Tibial nerve (tissue), 3 donors: Measurements from ENCODE around the gene UHRF2.

ENCODE experiments used
- POLR2A ChIP-seq, 2 donors: fragments of 450-650 bp; IDR thresholded peaks; one replicate each; pipeline ENCODE4 v1.6.1; 2017; ENCODE audit warnings: antibody characterized with exemption in 2 of 2, mild to moderate bottlenecking in 2 of 2, moderate library complexity in 2 of 2
- TF ChIP-seq, protein P1 (sequence below), 5 experiments: fragments of 200-600 bp in 3 of 5; fragments of 450-650 bp in 2 of 5; sonication (generic) in 3 of 5; IDR thresholded peaks; one replicate each; pipeline ENCODE4 v1.5.1; 2016 to 2019; ENCODE audit warnings: antibody characterized with exemption in 5 of 5, mild to moderate bottlenecking in 3 of 5, moderate library complexity in 2 of 5

- TF ChIP-seq, protein P1, sequence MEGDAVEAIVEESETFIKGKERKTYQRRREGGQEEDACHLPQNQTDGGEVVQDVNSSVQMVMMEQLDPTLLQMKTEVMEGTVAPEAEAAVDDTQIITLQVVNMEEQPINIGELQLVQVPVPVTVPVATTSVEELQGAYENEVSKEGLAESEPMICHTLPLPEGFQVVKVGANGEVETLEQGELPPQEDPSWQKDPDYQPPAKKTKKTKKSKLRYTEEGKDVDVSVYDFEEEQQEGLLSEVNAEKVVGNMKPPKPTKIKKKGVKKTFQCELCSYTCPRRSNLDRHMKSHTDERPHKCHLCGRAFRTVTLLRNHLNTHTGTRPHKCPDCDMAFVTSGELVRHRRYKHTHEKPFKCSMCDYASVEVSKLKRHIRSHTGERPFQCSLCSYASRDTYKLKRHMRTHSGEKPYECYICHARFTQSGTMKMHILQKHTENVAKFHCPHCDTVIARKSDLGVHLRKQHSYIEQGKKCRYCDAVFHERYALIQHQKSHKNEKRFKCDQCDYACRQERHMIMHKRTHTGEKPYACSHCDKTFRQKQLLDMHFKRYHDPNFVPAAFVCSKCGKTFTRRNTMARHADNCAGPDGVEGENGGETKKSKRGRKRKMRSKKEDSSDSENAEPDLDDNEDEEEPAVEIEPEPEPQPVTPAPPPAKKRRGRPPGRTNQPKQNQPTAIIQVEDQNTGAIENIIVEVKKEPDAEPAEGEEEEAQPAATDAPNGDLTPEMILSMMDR (IDR thresholded peaks at IDR 0.05): no peak
- TF ChIP-seq POLR2A (IDR thresholded peaks at IDR 0.05): no peak
Measured at GRCh38 chr9:6490863-6491262, 77.9 kb downstream of the UHRF2 start.
